Neural progenitor cell (in vitro differentiated cells): ENCODE results near the gene HM13. TPM values are rescaled to one million over a fixed set of nuclear protein-coding genes. Genes with fewer than 3 reads are reported as not detected.
"Not testable (repeated sequence)": the region's sequence is repeated elsewhere in the genome, so short reads cannot be mapped to it uniquely, and the experiment has no call there.

Experiments
- DNase-seq: peaks from one replicate; pipeline ENCODE4 v3.0.0-alpha.2; 2016; ENCODE audit warnings: low spot score
- H2AFZ ChIP-seq: fragments of 200-600 bp; sonication (generic); replicated peaks from 2 replicates; pipeline ENCODE4 v1.6.1; 2016; ENCODE audit warnings: antibody characterized with exemption
- H3F3A ChIP-seq: fragments of 200-600 bp; sonication (generic); 2 replicates; pipeline ENCODE4 v1.6.1; 2016; ENCODE audit warnings: antibody characterized with exemption, low read depth
- H3K27ac ChIP-seq: fragments of 200-600 bp; sonication (generic); 2 replicates; pipeline ENCODE4 v1.5.1; 2016; ENCODE audit warnings: mild to moderate bottlenecking
- H3K27me3 ChIP-seq: fragments of 200-600 bp; sonication (generic); 2 replicates; pipeline ENCODE4 v1.6.1; 2016; ENCODE audit warnings: mild to moderate bottlenecking, moderate library complexity
- H3K36me3 ChIP-seq: fragments of 200-600 bp; sonication (generic); 2 replicates; pipeline ENCODE4 v1.5.1; 2016
- H3K4me1 ChIP-seq: fragments of 200-600 bp; sonication (generic); 2 replicates; pipeline ENCODE4 v1.6.1; 2016; ENCODE audit warnings: mixed run types
- H3K4me2 ChIP-seq: fragments of 200-600 bp; sonication (generic); 2 replicates; pipeline ENCODE4 v1.6.1; 2016
- H3K4me3 ChIP-seq: fragments of 200-600 bp; sonication (generic); 2 replicates; pipeline ENCODE4 v1.5.1; 2016
- H3K79me2 ChIP-seq: fragments of 200-600 bp; sonication (generic); 2 replicates; pipeline ENCODE4 v1.6.1; 2016; ENCODE audit warnings: low read depth
- H3K9ac ChIP-seq: fragments of 200-600 bp; sonication (generic); 2 replicates; pipeline ENCODE4 v1.6.1; 2016
- H3K9me3 ChIP-seq: fragments of 200-600 bp; sonication (generic); 2 replicates; pipeline ENCODE4 v1.5.1; 2016; ENCODE audit warnings: low read depth
- H4K20me1 ChIP-seq: fragments of 200-600 bp; sonication (generic); 2 replicates; pipeline ENCODE4 v1.6.1; 2016; ENCODE audit warnings: low read depth
- H3K27ac Mint-ChIP-seq: 3 replicates; pipeline ENCODE4 v1.8.0; 2021; ENCODE audit warnings: mixed read lengths
- H3K27me3 Mint-ChIP-seq: 2 replicates; pipeline ENCODE4 v1.8.0; 2022; ENCODE audit warnings: low read depth, mild to moderate bottlenecking, inconsistent platforms, moderate library complexity, mixed read lengths; ENCODE audit not compliant: insufficient read depth
- H3K36me3 Mint-ChIP-seq: 3 replicates; pipeline ENCODE4 v1.8.0; 2021; ENCODE audit warnings: mixed read lengths
- H3K4me1 Mint-ChIP-seq: 3 replicates; pipeline ENCODE4 v1.8.0; 2021; ENCODE audit warnings: mixed read lengths
- H3K4me3 Mint-ChIP-seq: 3 replicates; pipeline ENCODE4 v1.8.0; 2021; ENCODE audit warnings: mild to moderate bottlenecking, moderate library complexity, mixed read lengths
- H3K9me3 Mint-ChIP-seq: 3 replicates; pipeline ENCODE4 v1.8.0; 2020; ENCODE audit warnings: mixed read lengths
- CTCF ChIP-seq: fragments of 200-600 bp; sonication (generic); IDR thresholded peaks from 2 replicates; pipeline ENCODE4 v1.5.1; 2017; ENCODE audit warnings: antibody characterized with exemption, mild to moderate bottlenecking
- EZH2 ChIP-seq: fragments of 200-600 bp; sonication (generic); IDR thresholded peaks from 2 replicates; pipeline ENCODE4 v1.6.1; 2017; ENCODE audit warnings: antibody characterized with exemption, mild to moderate bottlenecking, moderate library complexity
- EZH2phosphoT487 ChIP-seq: fragments of 200-600 bp; sonication (generic); IDR thresholded peaks from 2 replicates; pipeline ENCODE4 v1.6.1; 2017; ENCODE audit warnings: antibody characterized with exemption
- total RNA-seq: library from RNA; depleted of rRNA; stranded (reverse); fragments of >200 nt; gene quantifications from 2 replicates; pipeline ENCODE4 v1.2.3, GENCODE V29; 2015; ENCODE audit warnings: low replicate concordance

Gene HM13
- total RNA-seq: 46.2 and 81.5 TPM in 2 replicates

- Histone ChIP-seq H3K36me3 (no peaks in the 10 kb centered on the region), H3F3A (peaks cover 4% of the 10 kb centered on the region), H3K9me3 (no peaks in the 10 kb centered on the region), H3K27me3 (no peaks in the 10 kb centered on the region), H3K4me1 (peaks cover 19% of the 10 kb centered on the region), H4K20me1 (peaks cover 21% of the 10 kb centered on the region), H3K4me2 (peak within 1 kb of the TSS; percentile 97), H3K79me2 (peaks cover 50% of the 10 kb centered on the region), H3K4me3 (peak within 1 kb of the TSS; percentile 83), H3K27ac (no peak within 1 kb of the TSS), H3K9ac (peak within 1 kb of the TSS; percentile 64), H2AFZ (peak within 1 kb of the TSS; percentile 66)
- peak; percentile 99 for DNase-seq
- no peaks in the 10 kb centered on the region for H3K4me1 Mint-ChIP-seq
- H3K9me3 Mint-ChIP-seq: no peaks in the 10 kb centered on the region
- H3K36me3 Mint-ChIP-seq: peaks cover 2% of the 10 kb centered on the region
- no peak within 1 kb of the TSS for H3K27ac Mint-ChIP-seq
- TF ChIP-seq EZH2phosphoT487 (no peak), CTCF (peak; percentile 98)
- peak within 1 kb of the TSS; percentile 84 for H3K4me3 Mint-ChIP-seq
- peaks cover 2% of the 10 kb centered on the region for H3K27me3 Mint-ChIP-seq
Observed at GRCh38 chr20:31514154-31515071, at the start of gene HM13. Gene HM13 (plus strand): TSS chr20:31514442. CDS start chr20:31514552, 110 bp downstream.

GRCh38 chr20:31470946-31471345 is 43.3 kb upstream of the HM13 start:
- H4K20me1 ChIP-seq, H3K9ac ChIP-seq, H3K9me3 ChIP-seq, H3K36me3 ChIP-seq, H3K27ac Mint-ChIP-seq, H3K36me3 Mint-ChIP-seq, H3K4me1 Mint-ChIP-seq, H3K4me3 ChIP-seq, H2AFZ ChIP-seq, H3K27me3 ChIP-seq, H3K4me3 Mint-ChIP-seq, H3K4me2 ChIP-seq, H3K27me3 Mint-ChIP-seq, H3K27ac ChIP-seq, H3K79me2 ChIP-seq, DNase-seq, H3F3A ChIP-seq, H3K4me1 ChIP-seq: not testable (repeated sequence)
- peaks cover 13% of the 10 kb centered on the region for H3K9me3 Mint-ChIP-seq

GRCh38 chr20:31472395-31473330 is 41.6 kb upstream of the HM13 start:
- Mint-ChIP-seq H3K36me3 (peaks cover 2% of the 10 kb centered on the region), H3K9me3 (peaks cover 13% of the 10 kb centered on the region), H3K4me3 (no peak overlapping the region), H3K27ac (no peak overlapping the region), H3K4me1 (no peaks in the 10 kb centered on the region), H3K27me3 (peaks cover 7% of the 10 kb centered on the region)
- peaks cover 6% of the 10 kb centered on the region for H3K27me3 ChIP-seq
- peaks cover 6% of the 10 kb centered on the region for H3K9me3 ChIP-seq
- no peaks in the 10 kb centered on the region for H3K79me2 ChIP-seq
- H3K36me3 ChIP-seq: no peaks in the 10 kb centered on the region
- H2AFZ ChIP-seq: no peak overlapping the region
- no peak overlapping the region for H3K27ac ChIP-seq
- no peaks in the 10 kb centered on the region for H3F3A ChIP-seq
- no peaks in the 10 kb centered on the region for H4K20me1 ChIP-seq
- H3K4me3 ChIP-seq: no peak overlapping the region
- H3K9ac ChIP-seq: no peak overlapping the region
- H3K4me2 ChIP-seq: no peak overlapping the region
- DNase-seq: no peak
- no peaks in the 10 kb centered on the region for H3K4me1 ChIP-seq
- no peak for TF ChIP-seq CTCF
- TF ChIP-seq EZH2: no peak
- no peak for TF ChIP-seq EZH2phosphoT487
